HL-60 (cell line): ENCODE data around the gene EEF1G.

ENCODE experiments used
- DNase-seq, 2 experiments: peaks; one replicate each; pipeline ENCODE4 v3.0.0-alpha.2; 2010 to 2020; ENCODE audit warnings: low read depth in 1 of 2, low spot score in 1 of 2
- H3K27ac ChIP-seq: fragments of 250-450 bp; sonication (Bioruptor Pico); replicated peaks from 2 replicates; pipeline ENCODE4 v1.5.1; 2020; ENCODE audit warnings: mild to moderate bottlenecking, moderate library complexity
- H3K27me3 ChIP-seq: fragments of 250-450 bp; sonication (Bioruptor Pico); 2 replicates; pipeline ENCODE4 v1.5.1; 2021; ENCODE audit warnings: mild to moderate bottlenecking, moderate library complexity; ENCODE audit not compliant: insufficient read depth, poor library complexity, severe bottlenecking
- H3K4me3 ChIP-seq: replicated peaks from 2 replicates; pipeline ENCODE4 v1.5.1; 2011; ENCODE audit warnings: mild to moderate bottlenecking, control low read depth, low read length; ENCODE audit not compliant: insufficient read depth
- GABPA ChIP-seq: IDR thresholded peaks from 2 replicates; pipeline ENCODE4 v1.6.1; 2012; ENCODE audit warnings: low read depth
- POLR2AphosphoS5 ChIP-seq: IDR thresholded peaks from 2 replicates; pipeline ENCODE4 v1.6.1; 2012; ENCODE audit warnings: low read depth
- SPI1 ChIP-seq: IDR thresholded peaks from 2 replicates; pipeline ENCODE4 v1.6.1; 2012; ENCODE audit warnings: low read depth, mild to moderate bottlenecking, borderline replicate concordance
- TF ChIP-seq, protein P1 (sequence below): IDR thresholded peaks from 2 replicates; pipeline ENCODE4 v1.6.1; 2012; ENCODE audit warnings: low read depth; ENCODE audit not compliant: insufficient replicate concordance
- TF ChIP-seq, protein P2 (sequence below): IDR thresholded peaks from one replicate; pipeline ENCODE4 v1.5.1; 2011; ENCODE audit warnings: low read length, control low read depth, inconsistent platforms; ENCODE audit not compliant: insufficient read depth

The EEF1G gene

DNA sequence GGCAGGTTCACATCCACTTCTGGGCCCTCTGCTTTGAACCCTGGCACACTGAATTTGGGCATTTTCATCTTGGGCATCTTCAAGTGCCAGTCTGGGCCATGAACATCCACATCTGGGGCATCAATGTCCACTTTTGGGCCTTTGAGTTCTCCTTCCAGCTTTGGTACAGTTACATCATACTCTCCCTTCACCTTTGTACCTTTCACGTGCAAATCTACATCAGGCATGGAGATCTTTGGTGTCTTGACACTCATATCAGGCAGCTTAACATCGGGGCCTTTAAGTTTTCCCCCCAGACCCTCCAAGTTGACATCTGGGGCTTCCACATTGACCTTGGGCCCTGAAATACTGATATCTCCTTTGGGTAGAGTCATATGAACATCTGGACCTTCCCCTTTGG lies 41.6 kb downstream of the EEF1G start:
- Histone ChIP-seq H3K27me3 (no peaks in the 10 kb centered on the region), H3K4me3 (no peak overlapping the region), H3K27ac (no peak overlapping the region)
- TF ChIP-seq GABPA, result no peak
- TF ChIP-seq, protein P1, sequence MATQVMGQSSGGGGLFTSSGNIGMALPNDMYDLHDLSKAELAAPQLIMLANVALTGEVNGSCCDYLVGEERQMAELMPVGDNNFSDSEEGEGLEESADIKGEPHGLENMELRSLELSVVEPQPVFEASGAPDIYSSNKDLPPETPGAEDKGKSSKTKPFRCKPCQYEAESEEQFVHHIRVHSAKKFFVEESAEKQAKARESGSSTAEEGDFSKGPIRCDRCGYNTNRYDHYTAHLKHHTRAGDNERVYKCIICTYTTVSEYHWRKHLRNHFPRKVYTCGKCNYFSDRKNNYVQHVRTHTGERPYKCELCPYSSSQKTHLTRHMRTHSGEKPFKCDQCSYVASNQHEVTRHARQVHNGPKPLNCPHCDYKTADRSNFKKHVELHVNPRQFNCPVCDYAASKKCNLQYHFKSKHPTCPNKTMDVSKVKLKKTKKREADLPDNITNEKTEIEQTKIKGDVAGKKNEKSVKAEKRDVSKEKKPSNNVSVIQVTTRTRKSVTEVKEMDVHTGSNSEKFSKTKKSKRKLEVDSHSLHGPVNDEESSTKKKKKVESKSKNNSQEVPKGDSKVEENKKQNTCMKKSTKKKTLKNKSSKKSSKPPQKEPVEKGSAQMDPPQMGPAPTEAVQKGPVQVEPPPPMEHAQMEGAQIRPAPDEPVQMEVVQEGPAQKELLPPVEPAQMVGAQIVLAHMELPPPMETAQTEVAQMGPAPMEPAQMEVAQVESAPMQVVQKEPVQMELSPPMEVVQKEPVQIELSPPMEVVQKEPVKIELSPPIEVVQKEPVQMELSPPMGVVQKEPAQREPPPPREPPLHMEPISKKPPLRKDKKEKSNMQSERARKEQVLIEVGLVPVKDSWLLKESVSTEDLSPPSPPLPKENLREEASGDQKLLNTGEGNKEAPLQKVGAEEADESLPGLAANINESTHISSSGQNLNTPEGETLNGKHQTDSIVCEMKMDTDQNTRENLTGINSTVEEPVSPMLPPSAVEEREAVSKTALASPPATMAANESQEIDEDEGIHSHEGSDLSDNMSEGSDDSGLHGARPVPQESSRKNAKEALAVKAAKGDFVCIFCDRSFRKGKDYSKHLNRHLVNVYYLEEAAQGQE, result no peak
- no peak for TF ChIP-seq POLR2AphosphoS5
- no peak for DNase-seq

DNA sequence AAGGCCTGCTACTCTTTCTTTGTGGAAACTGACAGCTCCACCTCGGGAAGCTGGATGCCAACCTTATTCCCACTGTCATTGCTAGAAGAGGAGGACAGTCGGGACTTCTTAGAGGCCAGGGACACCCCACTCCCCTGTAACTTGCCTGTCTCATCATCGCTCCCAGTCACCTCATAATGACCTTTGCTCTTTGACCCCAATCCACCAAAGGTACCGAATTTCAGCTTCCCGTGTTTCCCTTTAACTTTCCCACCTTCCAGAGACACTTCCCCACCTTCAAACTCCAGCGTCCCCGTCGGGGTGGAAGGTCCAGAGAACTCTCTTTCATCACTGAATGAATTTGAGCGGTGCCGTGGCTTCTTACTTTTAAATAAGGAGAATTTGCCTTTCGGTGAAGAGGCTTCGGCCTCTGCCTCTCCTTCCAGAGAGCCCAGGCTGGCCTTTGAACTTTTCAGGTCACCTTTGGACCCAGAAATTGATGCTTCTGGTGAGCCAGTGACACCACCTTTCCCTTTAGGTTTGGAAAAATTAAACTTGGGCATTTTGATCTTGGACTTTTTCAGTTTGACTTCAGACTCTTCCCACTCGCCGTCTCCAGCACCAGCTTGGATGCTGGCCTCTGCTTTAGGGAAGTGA lies 56.8 kb downstream of the EEF1G start:
- TF ChIP-seq GABPA, result no peak
- no peak for TF ChIP-seq POLR2AphosphoS5
- TF ChIP-seq, protein P1, result no peak
- TF ChIP-seq, protein P2, sequence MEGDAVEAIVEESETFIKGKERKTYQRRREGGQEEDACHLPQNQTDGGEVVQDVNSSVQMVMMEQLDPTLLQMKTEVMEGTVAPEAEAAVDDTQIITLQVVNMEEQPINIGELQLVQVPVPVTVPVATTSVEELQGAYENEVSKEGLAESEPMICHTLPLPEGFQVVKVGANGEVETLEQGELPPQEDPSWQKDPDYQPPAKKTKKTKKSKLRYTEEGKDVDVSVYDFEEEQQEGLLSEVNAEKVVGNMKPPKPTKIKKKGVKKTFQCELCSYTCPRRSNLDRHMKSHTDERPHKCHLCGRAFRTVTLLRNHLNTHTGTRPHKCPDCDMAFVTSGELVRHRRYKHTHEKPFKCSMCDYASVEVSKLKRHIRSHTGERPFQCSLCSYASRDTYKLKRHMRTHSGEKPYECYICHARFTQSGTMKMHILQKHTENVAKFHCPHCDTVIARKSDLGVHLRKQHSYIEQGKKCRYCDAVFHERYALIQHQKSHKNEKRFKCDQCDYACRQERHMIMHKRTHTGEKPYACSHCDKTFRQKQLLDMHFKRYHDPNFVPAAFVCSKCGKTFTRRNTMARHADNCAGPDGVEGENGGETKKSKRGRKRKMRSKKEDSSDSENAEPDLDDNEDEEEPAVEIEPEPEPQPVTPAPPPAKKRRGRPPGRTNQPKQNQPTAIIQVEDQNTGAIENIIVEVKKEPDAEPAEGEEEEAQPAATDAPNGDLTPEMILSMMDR, result no peak
- TF ChIP-seq SPI1, result no peak
- Histone ChIP-seq H3K27ac (no peak overlapping the region), H3K4me3 (no peak overlapping the region), H3K27me3 (no peaks in the 10 kb centered on the region)
- no peak for DNase-seq

DNA sequence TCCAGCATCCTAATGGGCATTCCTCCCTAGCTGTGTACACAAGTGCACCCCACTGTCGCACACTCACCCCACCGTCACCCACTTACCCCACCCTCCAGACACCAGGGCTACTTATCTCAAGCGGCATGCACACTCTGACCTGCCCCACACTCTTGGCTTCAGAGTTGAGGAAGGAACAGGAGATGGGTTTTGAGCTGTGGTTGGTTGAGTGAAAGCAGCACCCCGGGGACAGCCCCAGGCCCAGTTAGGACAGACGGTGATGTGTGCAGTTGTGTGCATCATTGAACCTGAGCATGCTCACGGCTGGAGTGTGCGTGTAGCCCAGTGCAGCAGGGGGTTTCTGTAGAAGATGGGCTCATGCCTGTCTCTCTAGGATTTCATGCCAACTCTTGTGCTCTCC lies 59.5 kb downstream of the EEF1G start:
- Histone ChIP-seq H3K27ac (no peak overlapping the region), H3K4me3 (no peak overlapping the region), H3K27me3 (no peaks in the 10 kb centered on the region)
- TF ChIP-seq, protein P1, result no peak
- TF ChIP-seq GABPA, result no peak
- TF ChIP-seq, protein P2, result no peak
- TF ChIP-seq POLR2AphosphoS5, result no peak
- TF ChIP-seq SPI1, result no peak
- DNase-seq, result no peak

DNA sequence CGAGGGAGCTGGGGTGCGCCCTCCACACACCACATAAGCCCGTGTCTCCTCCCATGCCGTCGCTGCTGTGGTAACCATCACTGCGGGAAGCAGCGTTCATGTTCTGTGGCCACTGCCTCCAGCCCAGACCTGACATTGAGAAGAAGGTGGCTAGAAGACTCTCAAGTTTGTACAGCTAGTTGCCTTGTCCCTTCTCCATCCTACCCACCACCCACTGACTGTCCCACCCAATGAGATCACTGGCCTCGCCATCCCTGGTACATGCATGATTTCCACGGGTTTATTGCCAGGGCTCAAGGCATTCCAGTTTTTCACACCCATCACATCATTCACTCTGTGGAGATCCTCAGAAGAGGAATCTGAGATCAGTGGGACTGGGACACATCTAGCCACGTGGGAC lies 60.1 kb downstream of the EEF1G start:
- TF ChIP-seq GABPA (no peak), SPI1 (no peak)
- no peak overlapping the region for H3K4me3 ChIP-seq
- H3K27me3 ChIP-seq, result no peaks in the 10 kb centered on the region
- no peak overlapping the region for H3K27ac ChIP-seq
- no peak for DNase-seq
